HepG2 (cell line): ENCODE data around the gene ENTPD2. TPM values are rescaled to one million over a fixed set of nuclear protein-coding genes. Genes with fewer than 3 reads are reported as not detected.

Source experiments
- DR1 ChIP-seq: sonication (generic); formaldehyde crosslinking; IDR thresholded peaks from 2 replicates; pipeline ENCODE4 v1.8.0; 2021; ENCODE audit warnings: mild to moderate bottlenecking, missing genetic modification reagents, inconsistent platforms
- RAD21 ChIP-seq: fragments of 450-650 bp; formaldehyde crosslinking; IDR thresholded peaks from 2 replicates; pipeline ENCODE4 v1.5.0; 2020; ENCODE audit warnings: mild to moderate bottlenecking
- SALL1 ChIP-seq: sonication (generic); formaldehyde crosslinking; IDR thresholded peaks from 2 replicates; pipeline ENCODE4 v1.8.0; 2022; ENCODE audit warnings: mild to moderate bottlenecking, missing genetic modification reagents
- TEAD3 ChIP-seq: optimal IDR thresholded peaks from 2 replicates; pipeline ENCODE3; 2016; ENCODE audit warnings: borderline replicate concordance
- ZBTB44 ChIP-seq: sonication (generic); formaldehyde crosslinking; IDR thresholded peaks from 2 replicates; pipeline ENCODE4 v1.4.0; 2020; ENCODE audit warnings: missing genetic modification reagents
- ZFP91 ChIP-seq: sonication (generic); formaldehyde crosslinking; IDR thresholded peaks from 2 replicates; pipeline ENCODE4 v1.9.0; 2022; ENCODE audit warnings: missing genetic modification reagents, mild to moderate bottlenecking, borderline replicate concordance
- ZNF350 ChIP-seq: sonication (generic); formaldehyde crosslinking; IDR thresholded peaks from 2 replicates; pipeline ENCODE4 v1.4.0; 2020; ENCODE audit warnings: mild to moderate bottlenecking, low read depth, missing genetic modification reagents, borderline replicate concordance
- ZNF773 ChIP-seq: sonication (generic); formaldehyde crosslinking; IDR thresholded peaks from 2 replicates; pipeline ENCODE4 v1.4.0; 2020; ENCODE audit warnings: missing genetic modification reagents, borderline replicate concordance
- ZNF792 ChIP-seq: IDR thresholded peaks from 2 replicates; pipeline ENCODE4 v1.6.1; 2016
- ZNF891 ChIP-seq: sonication (generic); formaldehyde crosslinking; IDR thresholded peaks from 2 replicates; pipeline ENCODE4 v1.5.0; 2020; ENCODE audit warnings: mild to moderate bottlenecking, missing genetic modification reagents
- polyA plus RNA-seq, 8 experiments: library from polyadenylated mRNA; depleted of rRNA in 3 of 8; stranded (reverse) in 7 of 8; unstranded in 1 of 8; fragments of >200 nt; fragmentation: Illumina TruSeq in 4 of 8; extraction: Trizol in 4 of 8; gene quantifications; 2 replicates each; pipeline versions ENCODE4 v1.2.1 to v1.2.3, GENCODE V29; 2011 to 2016; ENCODE audit warnings: low read depth in 4 of 8, missing spikeins in 1 of 8, mixed read lengths in 1 of 8; ENCODE audit not compliant: insufficient read depth in 1 of 8
- total RNA-seq, 5 experiments: library from RNA; depleted of rRNA; stranded (reverse); fragments of >200 nt; fragmentation: Illumina TruSeq; extraction: Trizol; gene quantifications; 2 replicates each; pipeline ENCODE4 v1.2.3, GENCODE V29; 2016; ENCODE audit warnings: low read depth in 1 of 5
- TF ChIP-seq, protein P1 (sequence below), 2 experiments: fragments of 450-650 bp in 1 of 2; sonication (generic) in 1 of 2; formaldehyde crosslinking in 1 of 2; IDR thresholded peaks; 2 replicates each; pipeline versions ENCODE4 v1.6.1 to v1.8.0; 2016 to 2022; ENCODE audit warnings: antibody characterized with exemption in 1 of 2, mild to moderate bottlenecking in 1 of 2, missing genetic modification reagents in 1 of 2
- TF ChIP-seq, protein P2 (sequence below): sonication (generic); formaldehyde crosslinking; IDR thresholded peaks from 2 replicates; pipeline ENCODE4 v1.4.0; 2020; ENCODE audit warnings: missing genetic modification reagents

Gene ENTPD2
- total and polyA plus RNA-seq, 2 of the 13 experiments (the other 11 are each of a cell fraction or from before 2014, with no cell fraction given): 0.95 to 3.2 TPM

GRCh38 chr9:137029058-137029936 is 24.6 kb downstream of the ENTPD2 start (continued):
- TF ChIP-seq TEAD3 (CRISPR knock-in tag): peak; percentile 22
- TF ChIP-seq SALL1 (CRISPR knock-in tag): peak; percentile 31; the same call in 1 of the 2 replicates
- TF ChIP-seq ZFP91 (CRISPR knock-in tag): peak; percentile 66
- TF ChIP-seq ZNF350: 0 out of 2 replicates have a peak, but pooled peaks have one; percentile 11
- peak; percentile 43; the same call in 1 of the 2 replicates for TF ChIP-seq ZNF792 (CRISPR knock-in tag)
- TF ChIP-seq DR1 (CRISPR knock-in tag): no peak
- TF ChIP-seq RAD21 (CRISPR knock-in tag): peak; percentile 33; the same call in 1 of the 2 replicates
- TF ChIP-seq, protein P1, sequence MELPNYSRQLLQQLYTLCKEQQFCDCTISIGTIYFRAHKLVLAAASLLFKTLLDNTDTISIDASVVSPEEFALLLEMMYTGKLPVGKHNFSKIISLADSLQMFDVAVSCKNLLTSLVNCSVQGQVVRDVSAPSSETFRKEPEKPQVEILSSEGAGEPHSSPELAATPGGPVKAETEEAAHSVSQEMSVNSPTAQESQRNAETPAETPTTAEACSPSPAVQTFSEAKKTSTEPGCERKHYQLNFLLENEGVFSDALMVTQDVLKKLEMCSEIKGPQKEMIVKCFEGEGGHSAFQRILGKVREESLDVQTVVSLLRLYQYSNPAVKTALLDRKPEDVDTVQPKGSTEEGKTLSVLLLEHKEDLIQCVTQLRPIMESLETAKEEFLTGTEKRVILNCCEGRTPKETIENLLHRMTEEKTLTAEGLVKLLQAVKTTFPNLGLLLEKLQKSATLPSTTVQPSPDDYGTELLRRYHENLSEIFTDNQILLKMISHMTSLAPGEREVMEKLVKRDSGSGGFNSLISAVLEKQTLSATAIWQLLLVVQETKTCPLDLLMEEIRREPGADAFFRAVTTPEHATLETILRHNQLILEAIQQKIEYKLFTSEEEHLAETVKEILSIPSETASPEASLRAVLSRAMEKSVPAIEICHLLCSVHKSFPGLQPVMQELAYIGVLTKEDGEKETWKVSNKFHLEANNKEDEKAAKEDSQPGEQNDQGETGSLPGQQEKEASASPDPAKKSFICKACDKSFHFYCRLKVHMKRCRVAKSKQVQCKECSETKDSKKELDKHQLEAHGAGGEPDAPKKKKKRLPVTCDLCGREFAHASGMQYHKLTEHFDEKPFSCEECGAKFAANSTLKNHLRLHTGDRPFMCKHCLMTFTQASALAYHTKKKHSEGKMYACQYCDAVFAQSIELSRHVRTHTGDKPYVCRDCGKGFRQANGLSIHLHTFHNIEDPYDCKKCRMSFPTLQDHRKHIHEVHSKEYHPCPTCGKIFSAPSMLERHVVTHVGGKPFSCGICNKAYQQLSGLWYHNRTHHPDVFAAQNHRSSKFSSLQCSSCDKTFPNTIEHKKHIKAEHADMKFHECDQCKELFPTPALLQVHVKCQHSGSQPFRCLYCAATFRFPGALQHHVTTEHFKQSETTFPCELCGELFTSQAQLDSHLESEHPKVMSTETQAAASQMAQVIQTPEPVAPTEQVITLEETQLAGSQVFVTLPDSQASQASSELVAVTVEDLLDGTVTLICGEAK (IDR thresholded peaks at IDR 0.05): no peak
- TF ChIP-seq, protein P1 (CRISPR knock-in tag; IDR thresholded peaks at IDR 0.05): peak; percentile 11; the same call in 1 of the 2 replicates
- TF ChIP-seq ZBTB44 (CRISPR knock-in tag): no peak
- no peak for TF ChIP-seq ZNF773
- TF ChIP-seq, protein P2, sequence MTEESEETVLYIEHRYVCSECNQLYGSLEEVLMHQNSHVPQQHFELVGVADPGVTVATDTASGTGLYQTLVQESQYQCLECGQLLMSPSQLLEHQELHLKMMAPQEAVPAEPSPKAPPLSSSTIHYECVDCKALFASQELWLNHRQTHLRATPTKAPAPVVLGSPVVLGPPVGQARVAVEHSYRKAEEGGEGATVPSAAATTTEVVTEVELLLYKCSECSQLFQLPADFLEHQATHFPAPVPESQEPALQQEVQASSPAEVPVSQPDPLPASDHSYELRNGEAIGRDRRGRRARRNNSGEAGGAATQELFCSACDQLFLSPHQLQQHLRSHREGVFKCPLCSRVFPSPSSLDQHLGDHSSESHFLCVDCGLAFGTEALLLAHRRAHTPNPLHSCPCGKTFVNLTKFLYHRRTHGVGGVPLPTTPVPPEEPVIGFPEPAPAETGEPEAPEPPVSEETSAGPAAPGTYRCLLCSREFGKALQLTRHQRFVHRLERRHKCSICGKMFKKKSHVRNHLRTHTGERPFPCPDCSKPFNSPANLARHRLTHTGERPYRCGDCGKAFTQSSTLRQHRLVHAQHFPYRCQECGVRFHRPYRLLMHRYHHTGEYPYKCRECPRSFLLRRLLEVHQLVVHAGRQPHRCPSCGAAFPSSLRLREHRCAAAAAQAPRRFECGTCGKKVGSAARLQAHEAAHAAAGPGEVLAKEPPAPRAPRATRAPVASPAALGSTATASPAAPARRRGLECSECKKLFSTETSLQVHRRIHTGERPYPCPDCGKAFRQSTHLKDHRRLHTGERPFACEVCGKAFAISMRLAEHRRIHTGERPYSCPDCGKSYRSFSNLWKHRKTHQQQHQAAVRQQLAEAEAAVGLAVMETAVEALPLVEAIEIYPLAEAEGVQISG (CRISPR knock-in tag): peak; percentile 54; the same call in 1 of the 2 replicates
- 0 out of 2 replicates have a peak, but pooled peaks have one; percentile 18 for TF ChIP-seq ZNF891 (CRISPR knock-in tag)
